GM12878 (cell line): Measurements from ENCODE around the gene VPS18. TPM values are rescaled to one million over a fixed set of nuclear protein-coding genes. Genes with fewer than 3 reads are reported as not detected.

ENCODE experiments used
- CBFB ChIP-seq: IDR thresholded peaks from 2 replicates; pipeline ENCODE4 v1.6.1; 2016; ENCODE audit warnings: antibody characterized with exemption, low read depth
- GATAD2B ChIP-seq: fragments of 450-650 bp; conservative IDR thresholded peaks from 2 replicates; pipeline ENCODE4 v1.6.1; 2017; ENCODE audit warnings: low read depth, mild to moderate bottlenecking, moderate library complexity
- JUNB ChIP-seq: IDR thresholded peaks from 2 replicates; pipeline ENCODE4 v1.6.1; 2016; ENCODE audit warnings: antibody characterized with exemption, mild to moderate bottlenecking
- MTA2 ChIP-seq: fragments of 450-650 bp; IDR thresholded peaks from 2 replicates; pipeline ENCODE4 v1.6.1; 2016; ENCODE audit warnings: low read depth, mild to moderate bottlenecking, moderate library complexity
- NBN ChIP-seq: fragments of 450-650 bp; IDR thresholded peaks from 2 replicates; pipeline ENCODE4 v1.6.1; 2016
- RB1 ChIP-seq: fragments of 450-650 bp; formaldehyde crosslinking; IDR thresholded peaks from 2 replicates; pipeline ENCODE4 v1.6.1; 2017; ENCODE audit warnings: mild to moderate bottlenecking, borderline replicate concordance
- TCF12 ChIP-seq: IDR thresholded peaks from 2 replicates; pipeline ENCODE4 v1.6.1; 2011; ENCODE audit warnings: low read depth, mild to moderate bottlenecking, low read length
- TCF3 ChIP-seq: IDR thresholded peaks from 2 replicates; pipeline ENCODE4 v1.6.1; 2012; ENCODE audit warnings: low read depth, mild to moderate bottlenecking, low read length, borderline replicate concordance; ENCODE audit not compliant: insufficient read depth
- polyA plus RNA-seq, 11 experiments: library from polyadenylated mRNA; depleted of rRNA in 4 of 11; unstranded in 6 of 11; stranded (reverse) in 5 of 11; fragments of >200 nt; fragmentation: Nextera tagmentation in 4 of 11; fragmentation: Illumina TruSeq in 1 of 11; extraction: Ambion mirVana in 4 of 11; extraction: Trizol in 1 of 11; gene quantifications; 1 replicate in 1 of 11; 2 replicates in 10 of 11; pipeline versions ENCODE4 v1.2.1 to v1.2.3, GENCODE V29; 2011 to 2016; ENCODE audit warnings: inconsistent platforms in 2 of 11, missing spikeins in 2 of 11, low read depth in 1 of 11
- total RNA-seq, 4 experiments: library from RNA; depleted of rRNA in 3 of 4; stranded (reverse); fragments of >200 nt in 3 of 4; fragmentation: Illumina TruSeq in 1 of 4; extraction: Trizol in 1 of 4; gene quantifications; 2 replicates each; pipeline versions ENCODE4 v1.2.1 to v1.2.3, GENCODE V29; 2013 to 2021
- TF ChIP-seq, protein P1 (sequence below): fragments of 450-650 bp; IDR thresholded peaks from 2 replicates; pipeline ENCODE4 v1.6.1; 2017; ENCODE audit warnings: mild to moderate bottlenecking, moderate library complexity
- TF ChIP-seq, protein P2 (sequence below), 3 experiments: IDR thresholded peaks in 2 of 3; conservative IDR thresholded peaks in 1 of 3; 2 replicates each; pipeline ENCODE4 v1.5.1; 2011; ENCODE audit warnings: low read depth in 3 of 3, low read length in 3 of 3, mild to moderate bottlenecking in 3 of 3, control low read depth in 2 of 3, moderate library complexity in 2 of 3, inconsistent platforms in 1 of 3, mixed read lengths in 1 of 3; ENCODE audit not compliant: control insufficient read depth in 2 of 3, insufficient read depth in 1 of 3; ENCODE audit errors: extremely low read depth in 1 of 3
- TF ChIP-seq, protein P3 (sequence below): fragments of 450-650 bp; IDR thresholded peaks from 2 replicates; pipeline ENCODE4 v1.6.1; 2016; ENCODE audit warnings: mild to moderate bottlenecking
- TF ChIP-seq, protein P4 (sequence below): IDR thresholded peaks from 2 replicates; pipeline ENCODE4 v1.6.1; 2011; ENCODE audit warnings: borderline replicate concordance, low read depth, mild to moderate bottlenecking, moderate library complexity, low read length; ENCODE audit not compliant: insufficient read depth, poor library complexity, severe bottlenecking
- TF ChIP-seq, protein P5 (sequence below): IDR thresholded peaks from 2 replicates; pipeline ENCODE4 v1.6.1; 2012; ENCODE audit warnings: improper control_type of control experiment, low read depth, low read length; ENCODE audit not compliant: insufficient replicate concordance

VPS18 gene
- total and polyA plus RNA-seq, 10 of the 15 experiments (the other 5 are each of a cell fraction or from before 2014, with no cell fraction given), result 0.71 to 20.4 (median 10.6) TPM

DNA sequence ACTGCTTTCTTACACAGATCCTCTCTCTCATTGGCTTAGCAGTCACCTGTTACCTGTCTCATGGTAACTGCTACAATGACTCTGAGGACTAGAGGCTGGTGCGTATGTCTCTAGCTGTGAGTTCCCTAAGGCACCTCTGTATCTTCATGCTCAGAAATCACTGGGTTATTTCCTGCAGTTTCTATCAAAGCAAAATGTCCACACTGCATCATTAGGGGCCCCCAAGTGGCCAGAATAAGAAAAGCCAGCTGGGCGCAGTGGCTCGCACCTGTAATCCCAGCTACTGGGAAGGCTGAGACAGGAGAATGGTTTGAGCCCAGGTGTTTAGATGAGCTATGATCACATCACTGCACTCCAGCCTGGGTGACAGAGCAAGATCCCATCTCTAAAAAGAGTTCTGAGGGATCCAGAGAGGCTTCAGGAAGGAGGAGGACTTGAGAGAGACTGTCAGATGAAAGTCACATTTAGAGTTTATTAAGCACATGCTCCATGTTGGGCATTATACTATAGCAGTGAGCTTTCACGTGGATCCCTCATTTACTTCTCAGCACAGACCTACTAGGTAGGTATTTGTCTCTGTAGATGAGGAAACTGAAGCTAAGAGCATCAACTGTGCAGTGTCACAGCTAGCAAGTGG lies 2.3 kb upstream of the VPS18 start (continued):
- TF ChIP-seq, protein P1, sequence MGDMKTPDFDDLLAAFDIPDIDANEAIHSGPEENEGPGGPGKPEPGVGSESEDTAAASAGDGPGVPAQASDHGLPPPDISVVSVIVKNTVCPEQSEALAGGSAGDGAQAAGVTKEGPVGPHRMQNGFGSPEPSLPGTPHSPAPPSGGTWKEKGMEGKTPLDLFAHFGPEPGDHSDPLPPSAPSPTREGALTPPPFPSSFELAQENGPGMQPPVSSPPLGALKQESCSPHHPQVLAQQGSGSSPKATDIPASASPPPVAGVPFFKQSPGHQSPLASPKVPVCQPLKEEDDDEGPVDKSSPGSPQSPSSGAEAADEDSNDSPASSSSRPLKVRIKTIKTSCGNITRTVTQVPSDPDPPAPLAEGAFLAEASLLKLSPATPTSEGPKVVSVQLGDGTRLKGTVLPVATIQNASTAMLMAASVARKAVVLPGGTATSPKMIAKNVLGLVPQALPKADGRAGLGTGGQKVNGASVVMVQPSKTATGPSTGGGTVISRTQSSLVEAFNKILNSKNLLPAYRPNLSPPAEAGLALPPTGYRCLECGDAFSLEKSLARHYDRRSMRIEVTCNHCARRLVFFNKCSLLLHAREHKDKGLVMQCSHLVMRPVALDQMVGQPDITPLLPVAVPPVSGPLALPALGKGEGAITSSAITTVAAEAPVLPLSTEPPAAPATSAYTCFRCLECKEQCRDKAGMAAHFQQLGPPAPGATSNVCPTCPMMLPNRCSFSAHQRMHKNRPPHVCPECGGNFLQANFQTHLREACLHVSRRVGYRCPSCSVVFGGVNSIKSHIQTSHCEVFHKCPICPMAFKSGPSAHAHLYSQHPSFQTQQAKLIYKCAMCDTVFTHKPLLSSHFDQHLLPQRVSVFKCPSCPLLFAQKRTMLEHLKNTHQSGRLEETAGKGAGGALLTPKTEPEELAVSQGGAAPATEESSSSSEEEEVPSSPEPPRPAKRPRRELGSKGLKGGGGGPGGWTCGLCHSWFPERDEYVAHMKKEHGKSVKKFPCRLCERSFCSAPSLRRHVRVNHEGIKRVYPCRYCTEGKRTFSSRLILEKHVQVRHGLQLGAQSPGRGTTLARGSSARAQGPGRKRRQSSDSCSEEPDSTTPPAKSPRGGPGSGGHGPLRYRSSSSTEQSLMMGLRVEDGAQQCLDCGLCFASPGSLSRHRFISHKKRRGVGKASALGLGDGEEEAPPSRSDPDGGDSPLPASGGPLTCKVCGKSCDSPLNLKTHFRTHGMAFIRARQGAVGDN, result peak; percentile 46; the same call in 1 of the 2 replicates
- TF ChIP-seq, protein P2, sequence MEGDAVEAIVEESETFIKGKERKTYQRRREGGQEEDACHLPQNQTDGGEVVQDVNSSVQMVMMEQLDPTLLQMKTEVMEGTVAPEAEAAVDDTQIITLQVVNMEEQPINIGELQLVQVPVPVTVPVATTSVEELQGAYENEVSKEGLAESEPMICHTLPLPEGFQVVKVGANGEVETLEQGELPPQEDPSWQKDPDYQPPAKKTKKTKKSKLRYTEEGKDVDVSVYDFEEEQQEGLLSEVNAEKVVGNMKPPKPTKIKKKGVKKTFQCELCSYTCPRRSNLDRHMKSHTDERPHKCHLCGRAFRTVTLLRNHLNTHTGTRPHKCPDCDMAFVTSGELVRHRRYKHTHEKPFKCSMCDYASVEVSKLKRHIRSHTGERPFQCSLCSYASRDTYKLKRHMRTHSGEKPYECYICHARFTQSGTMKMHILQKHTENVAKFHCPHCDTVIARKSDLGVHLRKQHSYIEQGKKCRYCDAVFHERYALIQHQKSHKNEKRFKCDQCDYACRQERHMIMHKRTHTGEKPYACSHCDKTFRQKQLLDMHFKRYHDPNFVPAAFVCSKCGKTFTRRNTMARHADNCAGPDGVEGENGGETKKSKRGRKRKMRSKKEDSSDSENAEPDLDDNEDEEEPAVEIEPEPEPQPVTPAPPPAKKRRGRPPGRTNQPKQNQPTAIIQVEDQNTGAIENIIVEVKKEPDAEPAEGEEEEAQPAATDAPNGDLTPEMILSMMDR (IDR thresholded peaks at IDR 0.05 in 2 of 3, conservative IDR thresholded peaks at IDR 0.05 in 1 of 3; ENCODE audit: control insufficient read depth in 2 of 3, extremely low read depth in 1 of 3, insufficient read depth in 1 of 3, low read depth in 3 of 3, low read length in 3 of 3), result peak; percentile 76 to 84 (median 83)
- no peak for TF ChIP-seq JUNB
- TF ChIP-seq GATAD2B, result no peak
- TF ChIP-seq TCF3, result peak; percentile 21; the same call in 1 of the 2 replicates
- no peak for TF ChIP-seq NBN
- TF ChIP-seq, protein P3, sequence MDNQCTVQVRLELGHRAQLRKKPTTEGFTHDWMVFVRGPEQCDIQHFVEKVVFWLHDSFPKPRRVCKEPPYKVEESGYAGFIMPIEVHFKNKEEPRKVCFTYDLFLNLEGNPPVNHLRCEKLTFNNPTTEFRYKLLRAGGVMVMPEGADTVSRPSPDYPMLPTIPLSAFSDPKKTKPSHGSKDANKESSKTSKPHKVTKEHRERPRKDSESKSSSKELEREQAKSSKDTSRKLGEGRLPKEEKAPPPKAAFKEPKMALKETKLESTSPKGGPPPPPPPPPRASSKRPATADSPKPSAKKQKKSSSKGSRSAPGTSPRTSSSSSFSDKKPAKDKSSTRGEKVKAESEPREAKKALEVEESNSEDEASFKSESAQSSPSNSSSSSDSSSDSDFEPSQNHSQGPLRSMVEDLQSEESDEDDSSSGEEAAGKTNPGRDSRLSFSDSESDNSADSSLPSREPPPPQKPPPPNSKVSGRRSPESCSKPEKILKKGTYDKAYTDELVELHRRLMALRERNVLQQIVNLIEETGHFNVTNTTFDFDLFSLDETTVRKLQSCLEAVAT, result 0 out of 2 replicates have a peak, but pooled peaks have one; percentile 4
- TF ChIP-seq, protein P4, sequence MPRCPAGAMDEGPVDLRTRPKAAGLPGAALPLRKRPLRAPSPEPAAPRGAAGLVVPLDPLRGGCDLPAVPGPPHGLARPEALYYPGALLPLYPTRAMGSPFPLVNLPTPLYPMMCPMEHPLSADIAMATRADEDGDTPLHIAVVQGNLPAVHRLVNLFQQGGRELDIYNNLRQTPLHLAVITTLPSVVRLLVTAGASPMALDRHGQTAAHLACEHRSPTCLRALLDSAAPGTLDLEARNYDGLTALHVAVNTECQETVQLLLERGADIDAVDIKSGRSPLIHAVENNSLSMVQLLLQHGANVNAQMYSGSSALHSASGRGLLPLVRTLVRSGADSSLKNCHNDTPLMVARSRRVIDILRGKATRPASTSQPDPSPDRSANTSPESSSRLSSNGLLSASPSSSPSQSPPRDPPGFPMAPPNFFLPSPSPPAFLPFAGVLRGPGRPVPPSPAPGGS, result no peak
- TF ChIP-seq, protein P5, sequence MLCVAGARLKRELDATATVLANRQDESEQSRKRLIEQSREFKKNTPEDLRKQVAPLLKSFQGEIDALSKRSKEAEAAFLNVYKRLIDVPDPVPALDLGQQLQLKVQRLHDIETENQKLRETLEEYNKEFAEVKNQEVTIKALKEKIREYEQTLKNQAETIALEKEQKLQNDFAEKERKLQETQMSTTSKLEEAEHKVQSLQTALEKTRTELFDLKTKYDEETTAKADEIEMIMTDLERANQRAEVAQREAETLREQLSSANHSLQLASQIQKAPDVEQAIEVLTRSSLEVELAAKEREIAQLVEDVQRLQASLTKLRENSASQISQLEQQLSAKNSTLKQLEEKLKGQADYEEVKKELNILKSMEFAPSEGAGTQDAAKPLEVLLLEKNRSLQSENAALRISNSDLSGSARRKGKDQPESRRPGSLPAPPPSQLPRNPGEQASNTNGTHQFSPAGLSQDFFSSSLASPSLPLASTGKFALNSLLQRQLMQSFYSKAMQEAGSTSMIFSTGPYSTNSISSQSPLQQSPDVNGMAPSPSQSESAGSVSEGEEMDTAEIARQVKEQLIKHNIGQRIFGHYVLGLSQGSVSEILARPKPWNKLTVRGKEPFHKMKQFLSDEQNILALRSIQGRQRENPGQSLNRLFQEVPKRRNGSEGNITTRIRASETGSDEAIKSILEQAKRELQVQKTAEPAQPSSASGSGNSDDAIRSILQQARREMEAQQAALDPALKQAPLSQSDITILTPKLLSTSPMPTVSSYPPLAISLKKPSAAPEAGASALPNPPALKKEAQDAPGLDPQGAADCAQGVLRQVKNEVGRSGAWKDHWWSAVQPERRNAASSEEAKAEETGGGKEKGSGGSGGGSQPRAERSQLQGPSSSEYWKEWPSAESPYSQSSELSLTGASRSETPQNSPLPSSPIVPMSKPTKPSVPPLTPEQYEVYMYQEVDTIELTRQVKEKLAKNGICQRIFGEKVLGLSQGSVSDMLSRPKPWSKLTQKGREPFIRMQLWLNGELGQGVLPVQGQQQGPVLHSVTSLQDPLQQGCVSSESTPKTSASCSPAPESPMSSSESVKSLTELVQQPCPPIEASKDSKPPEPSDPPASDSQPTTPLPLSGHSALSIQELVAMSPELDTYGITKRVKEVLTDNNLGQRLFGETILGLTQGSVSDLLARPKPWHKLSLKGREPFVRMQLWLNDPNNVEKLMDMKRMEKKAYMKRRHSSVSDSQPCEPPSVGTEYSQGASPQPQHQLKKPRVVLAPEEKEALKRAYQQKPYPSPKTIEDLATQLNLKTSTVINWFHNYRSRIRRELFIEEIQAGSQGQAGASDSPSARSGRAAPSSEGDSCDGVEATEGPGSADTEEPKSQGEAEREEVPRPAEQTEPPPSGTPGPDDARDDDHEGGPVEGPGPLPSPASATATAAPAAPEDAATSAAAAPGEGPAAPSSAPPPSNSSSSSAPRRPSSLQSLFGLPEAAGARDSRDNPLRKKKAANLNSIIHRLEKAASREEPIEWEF, result no peak
- TF ChIP-seq CBFB, result no peak
- peak; percentile 57; the same call in 1 of the 2 replicates for TF ChIP-seq RB1
- 0 out of 2 replicates have a peak, but pooled peaks have one; percentile 8 for TF ChIP-seq MTA2
- TF ChIP-seq TCF12, result peak; percentile 61; the same call in 1 of the 2 replicates
